Tibial artery (tissue), 4 donors: ENCODE data around the gene MAGEB6.
"Not testable (repeated sequence)": the region's sequence is repeated elsewhere in the genome, so short reads cannot be mapped to it uniquely, and the experiment has no call there.

Experiments
- DNase-seq, 2 donors: peaks; one replicate each; pipeline ENCODE4 v3.0.0-alpha.2; 2019
- H3K27ac ChIP-seq, 2 donors: fragments of 200-600 bp; sonication (generic) in 1 of 2; 1 replicate in 1 of 2; 2 replicates in 1 of 2; pipeline ENCODE4 v1.5.1; 2018 to 2019; ENCODE audit warnings: mild to moderate bottlenecking in 1 of 2
- H3K27me3 ChIP-seq, 2 donors: fragments of 200-600 bp; sonication (generic) in 1 of 2; one replicate each; pipeline versions ENCODE4 v1.5.1 to v1.6.0; 2016 to 2019
- H3K36me3 ChIP-seq, 3 donors: fragments of 200-600 bp; sonication (generic) in 2 of 3; one replicate each; pipeline ENCODE4 v1.5.1; 2016 to 2019; ENCODE audit warnings: mild to moderate bottlenecking in 2 of 3
- H3K4me1 ChIP-seq, 4 donors: fragments of 200-600 bp; sonication (generic) in 2 of 4; 1 replicate in 3 of 4; 2 replicates in 1 of 4; pipeline ENCODE4 v1.5.1; 2016 to 2019
- H3K4me3 ChIP-seq, 2 donors: fragments of 200-600 bp; sonication (generic) in 1 of 2; 1 replicate in 1 of 2; 2 replicates in 1 of 2; pipeline ENCODE4 v1.5.1; 2018 to 2019; ENCODE audit warnings: mild to moderate bottlenecking in 2 of 2
- H3K9me3 ChIP-seq, 3 donors: fragments of 200-600 bp; sonication (generic) in 1 of 3; one replicate each; pipeline ENCODE4 v1.5.1; 2016 to 2019
- CTCF ChIP-seq, 2 experiments: fragments of 200-600 bp in 1 of 2; fragments of 450-650 bp in 1 of 2; IDR thresholded peaks; one replicate each; pipeline ENCODE4 v1.5.1; 2017 to 2019; ENCODE audit warnings: antibody characterized with exemption in 2 of 2, mild to moderate bottlenecking in 1 of 2, moderate library complexity in 1 of 2
- intact Hi-C: fragments of 100-400 bp; cut with DNase I; formaldehyde crosslinking; loops from one replicate; pipeline ENCODE4 v1.15.0; 2023; ENCODE audit warnings: low total_unique reads

Gene MAGEB6, protein sequence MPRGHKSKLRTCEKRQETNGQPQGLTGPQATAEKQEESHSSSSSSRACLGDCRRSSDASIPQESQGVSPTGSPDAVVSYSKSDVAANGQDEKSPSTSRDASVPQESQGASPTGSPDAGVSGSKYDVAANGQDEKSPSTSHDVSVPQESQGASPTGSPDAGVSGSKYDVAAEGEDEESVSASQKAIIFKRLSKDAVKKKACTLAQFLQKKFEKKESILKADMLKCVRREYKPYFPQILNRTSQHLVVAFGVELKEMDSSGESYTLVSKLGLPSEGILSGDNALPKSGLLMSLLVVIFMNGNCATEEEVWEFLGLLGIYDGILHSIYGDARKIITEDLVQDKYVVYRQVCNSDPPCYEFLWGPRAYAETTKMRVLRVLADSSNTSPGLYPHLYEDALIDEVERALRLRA

DNA sequence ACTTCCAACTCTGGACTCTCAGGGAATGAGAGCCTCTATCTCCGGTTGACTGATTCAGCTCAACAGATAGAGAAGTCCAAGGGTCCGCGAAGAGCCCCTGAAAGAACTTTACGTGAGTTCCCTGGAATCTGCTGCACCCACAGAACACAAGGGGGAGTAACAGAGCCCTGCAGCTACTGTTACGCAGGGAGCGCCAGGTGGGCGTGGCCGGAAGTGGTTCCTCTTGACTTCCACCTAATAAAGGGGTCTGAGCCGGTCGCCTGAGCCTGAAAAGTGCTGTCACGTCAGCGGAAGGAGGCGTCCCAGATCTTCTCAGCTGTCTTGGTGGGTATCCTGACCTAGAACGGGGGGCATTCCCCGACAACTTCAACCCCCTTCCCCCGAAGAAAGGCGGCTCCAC is at the start of gene MAGEB6:
TSS of gene MAGEB6 (plus strand) at position 237 of the 400 bp plus-strand sequence. CDS start 1,407 bp downstream, outside the sequence.
- H3K27me3 ChIP-seq = no peaks in the 10 kb centered on the region
- no peaks in the 10 kb centered on the region for H3K4me1 ChIP-seq
- intact Hi-C loops = no loop called here
- no peak for TF ChIP-seq CTCF (IDR thresholded peaks at IDR 0.05)
- no peak within 1 kb of the TSS for H3K27ac ChIP-seq
- DNase-seq = no peak
- H3K9me3 ChIP-seq = no peaks in the 10 kb centered on the region
- no peaks in the 10 kb centered on the region for H3K36me3 ChIP-seq
- H3K4me3 ChIP-seq = no peak within 1 kb of the TSS

DNA sequence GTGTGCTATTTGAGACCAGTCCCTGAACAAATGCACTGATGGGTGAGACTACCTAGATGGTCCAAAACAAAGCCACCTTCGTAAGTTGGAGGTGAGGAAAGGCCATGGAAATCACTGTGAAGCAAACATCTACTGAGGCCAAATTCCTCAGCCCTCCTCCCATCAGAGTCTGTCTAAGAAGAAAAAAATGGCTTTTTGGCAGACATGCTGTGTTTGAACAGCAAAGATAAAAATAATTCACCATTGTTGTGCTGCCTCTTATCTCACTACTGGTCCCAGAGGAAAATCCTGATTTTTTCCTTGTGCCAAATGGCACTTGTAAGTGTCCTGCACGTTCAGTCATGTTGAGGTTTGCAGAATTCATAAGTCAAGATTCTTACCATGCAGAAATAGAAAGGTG is 46.2 kb upstream of the MAGEB6 start:
- Histone ChIP-seq H3K4me1 (no peaks in the 10 kb centered on the region), H3K27ac (no peak overlapping the region), H3K4me3 (no peak overlapping the region), H3K36me3 (no peaks in the 10 kb centered on the region), H3K9me3 (no peaks in the 10 kb centered on the region), H3K27me3 (no peaks in the 10 kb centered on the region)
- no peak for TF ChIP-seq CTCF (IDR thresholded peaks at IDR 0.05)
- DNase-seq = no peak
- intact Hi-C loops = no loop called here

DNA sequence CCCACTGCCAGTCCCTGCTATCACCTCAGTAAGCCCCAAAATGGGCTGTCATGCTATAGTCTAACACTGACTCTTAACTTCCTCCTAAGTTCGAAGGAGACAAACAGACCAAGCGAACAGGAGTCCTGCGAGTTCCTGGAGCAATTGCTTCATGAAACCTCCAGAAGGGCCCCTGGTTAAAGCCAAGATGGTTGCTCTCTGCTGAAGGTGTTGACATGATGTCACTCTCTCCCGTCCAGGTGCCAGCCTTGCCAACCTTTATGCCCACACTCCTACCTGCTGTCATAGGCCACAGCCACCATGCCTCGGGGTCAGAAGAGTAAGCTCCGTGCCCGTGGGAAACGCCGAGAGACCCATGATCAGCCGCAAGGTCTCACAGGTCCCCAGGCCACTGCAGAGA is 31.9 kb upstream of the MAGEB6 start, which contains the start of gene MAGEB6B:
TSS of gene MAGEB6B (plus strand) at position 301 of the 400 bp plus-strand sequence. CDS start at position 301, 0 bp downstream.
- no peaks in the 10 kb centered on the region for H3K27me3 ChIP-seq
- intact Hi-C loops = no loop called here
- no peak within 1 kb of the TSS for H3K4me3 ChIP-seq
- H3K9me3 ChIP-seq = no peaks in the 10 kb centered on the region
- no peaks in the 10 kb centered on the region for H3K36me3 ChIP-seq
- H3K4me1 ChIP-seq = no peaks in the 10 kb centered on the region
- no peak for DNase-seq
- no peak within 1 kb of the TSS for H3K27ac ChIP-seq
- no peak for TF ChIP-seq CTCF (IDR thresholded peaks at IDR 0.05)

- no peak for TF ChIP-seq CTCF (IDR thresholded peaks at IDR 0.05)
- Histone ChIP-seq H3K4me3 (no peak overlapping the region), H3K9me3 (no peaks in the 10 kb centered on the region), H3K27me3 (no peaks in the 10 kb centered on the region), H3K36me3 (no peaks in the 10 kb centered on the region), H3K27ac (no peak overlapping the region), H3K4me1 (no peaks in the 10 kb centered on the region)
- DNase-seq = no peak
- intact Hi-C loops = no loop called here
Observed at GRCh38 chrX:26203561-26203960, 11.3 kb downstream of the MAGEB6 start.

DNA sequence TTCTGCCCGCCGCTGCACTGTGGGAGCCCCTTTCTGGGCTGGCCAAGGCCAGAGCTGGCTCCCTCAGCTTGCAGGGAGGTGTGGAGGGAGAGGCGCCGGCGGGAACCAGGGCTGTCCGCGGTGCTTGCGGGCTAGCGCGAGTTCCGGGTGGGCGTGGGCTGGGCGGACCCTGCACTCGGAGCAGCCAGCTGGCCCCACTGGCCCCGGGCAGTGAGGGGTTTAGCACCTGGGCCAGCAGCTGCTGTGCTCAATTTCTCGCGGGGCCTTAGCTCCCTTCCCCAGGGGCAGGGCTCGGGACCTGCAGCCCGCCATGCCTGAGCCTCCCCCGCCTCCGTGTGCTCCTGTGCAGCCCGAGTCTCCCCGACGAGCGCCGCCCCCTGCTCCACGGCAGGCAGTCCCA is 12.5 kb downstream of the MAGEB6 start:
- intact Hi-C loops, H3K27ac ChIP-seq, H3K4me3 ChIP-seq, DNase-seq, H3K27me3 ChIP-seq, H3K4me1 ChIP-seq, H3K9me3 ChIP-seq, H3K36me3 ChIP-seq: not testable (repeated sequence)

DNA sequence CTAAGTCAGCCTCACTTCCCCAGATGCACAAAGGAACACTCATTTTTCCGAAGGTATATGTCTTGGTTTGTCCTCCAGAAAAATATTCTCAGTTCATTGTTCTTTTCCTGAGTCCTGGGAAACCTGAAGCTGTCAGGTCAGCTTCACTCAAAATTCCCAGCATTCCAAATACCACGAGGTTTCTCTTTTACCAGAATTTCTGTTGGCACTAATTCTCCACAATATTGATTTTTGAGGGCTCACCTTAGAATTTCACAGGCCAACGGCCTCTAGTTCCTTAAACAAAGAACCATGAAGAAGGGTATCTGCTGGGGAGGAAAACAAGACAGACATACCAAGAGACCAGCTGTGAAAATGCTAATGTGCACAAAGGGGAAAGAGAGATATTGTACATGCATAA is 15.8 kb downstream of the MAGEB6 start:
- TF ChIP-seq CTCF (IDR thresholded peaks at IDR 0.05) = no peak
- DNase-seq = no peak
- Histone ChIP-seq H3K4me1 (no peaks in the 10 kb centered on the region), H3K27ac (no peak overlapping the region), H3K4me3 (no peak overlapping the region), H3K27me3 (no peaks in the 10 kb centered on the region), H3K36me3 (no peaks in the 10 kb centered on the region), H3K9me3 (no peaks in the 10 kb centered on the region)
- intact Hi-C loops = no loop called here
